Stimulated activated CD4-positive, alpha-beta T cell treated with anti-CD3 and anti-CD28 coated beads, Interleukin-12 subunit alpha, Interleukin-12 subunit beta, amount 100 ng/mL, for 24 hours (primary cell): ENCODE measurements around the gene RFX2.
"Not testable (repeated sequence)": the region's sequence is repeated elsewhere in the genome, so short reads cannot be mapped to it uniquely, and the experiment has no call there.

Source experiments
- DNase-seq, 2 experiments: peaks; one replicate each; pipeline ENCODE4 v3.0.0-alpha.2; 2020; ENCODE audit warnings: low read depth in 2 of 2

Gene RFX2

GRCh38 chr19:6012426-6013170 lies 97.7 kb downstream of the RFX2 start:
- no peak for DNase-seq

GRCh38 chr19:6011794-6012193 lies 98.5 kb downstream of the RFX2 start:
- no peak for DNase-seq

- no peak for DNase-seq
These were observed 99.1 kb downstream of the RFX2 start for GRCh38 chr19:6011206-6011605.

GRCh38 chr19:6010107-6010506 lies 100.2 kb downstream of the RFX2 start:
- no peak for DNase-seq

GRCh38 chr19:6007866-6008265 lies 102.4 kb downstream of the RFX2 start:
- DNase-seq = no peak

GRCh38 chr19:6006896-6007295 lies 103.4 kb downstream of the RFX2 start:
- DNase-seq = no peak

GRCh38 chr19:6006070-6006446 lies 104.2 kb downstream of the RFX2 start:
- not testable (repeated sequence) for DNase-seq

GRCh38 chr19:6005321-6006069 lies 104.8 kb downstream of the RFX2 start:
- DNase-seq = no peak

- DNase-seq = no peak
These were observed 106.3 kb downstream of the RFX2 start for GRCh38 chr19:6003976-6004375.

- no peak for DNase-seq
These were observed 107.7 kb downstream of the RFX2 start for GRCh38 chr19:6002591-6002990.

- no peak for DNase-seq
These were observed 110.0 kb downstream of the RFX2 start for GRCh38 chr19:6000228-6000847.

GRCh38 chr19:5999693-6000092 lies 110.6 kb downstream of the RFX2 start:
- no peak for DNase-seq

- DNase-seq = no peak
These were observed 112.9 kb downstream of the RFX2 start for GRCh38 chr19:5997371-5997770.

GRCh38 chr19:5996623-5997320 lies 113.5 kb downstream of the RFX2 start:
- no peak for DNase-seq

GRCh38 chr19:5996102-5996501 lies 114.2 kb downstream of the RFX2 start:
- no peak for DNase-seq

- no peak for DNase-seq
These were observed 114.7 kb downstream of the RFX2 start for GRCh38 chr19:5995606-5996005.

GRCh38 chr19:5994405-5995165 lies 115.7 kb downstream of the RFX2 start:
- no peak for DNase-seq

- no peak for DNase-seq
These were observed 116.5 kb downstream of the RFX2 start for GRCh38 chr19:5993648-5994358.

- no peak for DNase-seq
These were observed 117.1 kb downstream of the RFX2 start for GRCh38 chr19:5993201-5993600.

GRCh38 chr19:5992756-5993155 lies 117.5 kb downstream of the RFX2 start:
- DNase-seq = no peak
